ENCODE measurements around the gene ARG2. TPM values are rescaled to one million over a fixed set of nuclear protein-coding genes. Genes with fewer than 3 reads are reported as not detected.

ARG2 gene
- total RNA-seq, 1 experiment from 2014 or later, result 35.2 TPM

DNA sequence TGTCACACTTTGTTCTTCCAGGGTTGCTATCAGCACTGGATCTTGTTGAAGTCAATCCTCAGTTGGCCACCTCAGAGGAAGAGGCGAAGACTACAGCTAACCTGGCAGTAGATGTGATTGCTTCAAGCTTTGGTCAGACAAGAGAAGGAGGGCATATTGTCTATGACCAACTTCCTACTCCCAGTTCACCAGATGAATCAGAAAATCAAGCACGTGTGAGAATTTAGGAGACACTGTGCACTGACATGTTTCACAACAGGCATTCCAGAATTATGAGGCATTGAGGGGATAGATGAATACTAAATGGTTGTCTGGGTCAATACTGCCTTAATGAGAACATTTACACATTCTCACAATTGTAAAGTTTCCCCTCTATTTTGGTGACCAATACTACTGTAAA, 31.0 kb downstream of the ARG2 start:
- Histone ChIP-seq H2BK15ac (ENCODE audit: low read depth, low read length) (no peak overlapping the region), H3K4me1 (ENCODE audit: insufficient read depth, low read length) (no peaks in the 10 kb centered on the region), H3K23ac (ENCODE audit: insufficient read length, low read depth, low read length) (no peak overlapping the region), H2AK5ac (ENCODE audit: insufficient read length, low read length) (no peak overlapping the region), H3K14ac (ENCODE audit: insufficient read depth, low read length) (no peak overlapping the region), H3K9me3 (ENCODE audit: control insufficient read depth, low read depth, low read length) (no peaks in the 10 kb centered on the region), H4K8ac (replicated peaks; ENCODE audit: insufficient read length, low read depth, low read length) (no peak overlapping the region), H3K23me2 (ENCODE audit: insufficient read length, low read depth, low read length, poor library complexity, severe bottlenecking) (no peaks in the 10 kb centered on the region), H2BK120ac (ENCODE audit: low read depth, low read length, poor library complexity, severe bottlenecking) (no peak overlapping the region), H3T11ph (ENCODE audit: low read length) (no peak overlapping the region), H3K27ac (ENCODE audit: insufficient read length, low read depth, low read length) (no peak overlapping the region), H4K5ac (ENCODE audit: insufficient read length, low read depth, low read length) (no peak overlapping the region), H2BK5ac (ENCODE audit: insufficient read length, low read length) (no peak overlapping the region), H2AFZ (ENCODE audit: low read length) (no peak overlapping the region), H3K9ac (ENCODE audit: extremely low read depth, insufficient read length, low read length) (no peak overlapping the region), H2BK12ac (ENCODE audit: insufficient read length, low read depth, low read length) (no peak overlapping the region), H3K18ac (ENCODE audit: insufficient read length, low read depth, low read length) (no peak overlapping the region), H4K20me1 (ENCODE audit: control insufficient read depth, insufficient read depth, insufficient read length) (no peaks in the 10 kb centered on the region), H4K91ac (ENCODE audit: insufficient read length, low read depth, low read length) (no peak overlapping the region), H3K27me3 (ENCODE audit: insufficient read depth, low read length) (no peaks in the 10 kb centered on the region), H3K56ac (ENCODE audit: insufficient read length, low read depth, low read length) (no peak overlapping the region), H3K79me2 (ENCODE audit: insufficient read depth, low read length) (no peaks in the 10 kb centered on the region), H2BK20ac (ENCODE audit: low read depth, low read length, poor library complexity, severe bottlenecking) (no peak overlapping the region), H3K4ac (ENCODE audit: low read depth, low read length) (no peak overlapping the region), H3K4me2 (ENCODE audit: insufficient read depth, insufficient read length, low read length) (no peak overlapping the region), H3K79me1 (ENCODE audit: insufficient read depth, low read depth, low read length, poor library complexity, severe bottlenecking) (no peaks in the 10 kb centered on the region)
- Mint-ChIP-seq H3K27me3 (ENCODE audit: low read depth) (no peaks in the 10 kb centered on the region), H3K36me3 (ENCODE audit: insufficient read depth in 1 of 3, low read depth in 3 of 3) (peaks cover 18 to 83% (median 68%) of the 10 kb centered on the region in 3 experiments; a peak in 6 of 7 replicates), H3K4me3 (no peak overlapping the region), H3K4me1 (no peaks in the 10 kb centered on the region), H3K27ac (no peak overlapping the region; a peak in 1 of 7 replicates), H3K9me3 (no peaks in the 10 kb centered on the region)
- no CpG with 5 or more reads among the region's 2 CpGs for WGBS (ENCODE audit: extremely low coverage, insufficient read length, low lambda C conversion rate)
- TF ChIP-seq CTCF (conservative IDR thresholded peaks at IDR 0.05), result no peak
- no peak for DNase-seq
